Nucleus accumbens (tissue), 56 donors: ENCODE results near the gene GALR2.
"Not testable (repeated sequence)": the region's sequence is repeated elsewhere in the genome, so short reads cannot be mapped to it uniquely, and the experiment has no call there.

ENCODE experiments used
- DNase-seq, 56 donors: peaks; one replicate each; lab custom pipeline; 2025; lab: John Stamatoyannopoulos, UW

The GALR2 gene

DNA sequence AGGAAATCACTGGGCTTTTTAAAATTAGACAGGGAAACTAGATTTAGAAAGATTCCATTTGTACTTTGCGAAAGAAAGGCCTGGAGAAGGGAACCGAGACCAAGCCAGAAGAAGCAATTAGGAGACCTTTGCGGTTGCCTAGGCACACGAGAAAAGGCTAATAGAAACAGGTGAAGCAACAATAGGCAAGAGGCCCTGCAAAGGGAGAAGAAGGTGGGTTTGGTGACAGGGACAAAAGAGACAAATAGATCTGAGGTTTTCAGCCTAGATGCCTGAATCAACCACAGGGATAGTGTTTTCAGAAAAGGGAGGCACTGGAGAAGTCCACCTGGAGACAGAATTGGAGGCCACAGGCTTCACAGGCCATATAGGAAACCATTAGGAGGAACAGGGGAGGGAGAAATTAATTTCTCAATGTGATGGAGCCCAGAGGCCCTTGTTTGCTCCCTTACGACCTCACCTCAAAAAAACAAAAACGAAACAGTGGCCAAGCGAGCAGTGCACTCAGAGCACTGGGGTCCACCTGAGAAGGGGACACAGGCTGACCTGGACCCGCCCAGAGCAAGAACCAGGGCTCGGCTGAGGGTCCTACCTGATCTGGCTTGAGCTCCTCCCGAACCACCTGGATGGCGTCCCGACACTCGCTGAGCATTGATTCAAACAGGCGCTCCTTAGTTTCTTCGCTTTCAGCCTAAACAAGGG lies 24.6 kb upstream of the GALR2 start:
- no peak for DNase-seq

DNA sequence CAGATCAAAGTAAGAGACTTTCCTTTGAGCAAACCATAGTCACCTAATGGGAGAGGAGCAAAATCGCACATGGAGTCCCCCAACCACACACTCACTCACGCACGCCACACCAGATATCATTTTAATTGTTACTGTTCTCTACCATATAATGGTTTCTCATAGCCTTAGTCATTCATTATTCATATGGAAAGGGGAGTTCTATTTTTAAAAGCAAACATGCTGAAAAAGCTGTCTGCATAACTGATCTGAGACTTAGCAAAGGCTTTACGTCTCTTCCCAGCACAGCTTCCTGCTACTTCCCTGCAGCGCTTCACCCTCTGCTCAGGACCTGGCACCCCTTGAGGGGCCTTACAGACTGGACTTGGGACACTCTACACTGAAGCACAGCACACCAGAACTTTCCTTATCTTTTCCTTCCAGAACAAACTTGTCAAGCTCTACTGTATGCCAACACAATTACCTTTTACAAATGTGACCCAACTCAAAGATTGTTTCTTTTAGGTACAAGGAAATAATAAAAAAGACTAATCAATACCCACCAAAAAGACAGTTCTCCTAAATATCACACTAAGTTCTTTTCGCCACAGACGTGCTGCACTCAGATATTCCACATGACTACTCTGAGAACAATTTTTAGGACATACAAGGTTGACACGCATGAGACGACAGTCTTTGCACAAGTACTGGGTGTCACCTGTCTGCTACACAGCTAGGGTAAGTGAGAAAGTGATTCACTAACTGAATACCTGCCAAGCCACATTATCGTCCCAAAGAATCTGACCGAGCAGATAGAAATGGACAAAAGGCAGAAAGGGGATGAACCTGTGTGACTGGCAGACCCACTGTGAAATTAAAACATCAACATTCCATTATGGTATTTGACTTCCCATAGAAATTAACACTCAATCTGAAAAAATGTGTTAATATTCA lies 23.8 kb upstream of the GALR2 start:
- no peak for DNase-seq

- DNase-seq: no peak
These were observed 23.0 kb upstream of the GALR2 start for GRCh38 chr17:76051561-76051960.

GRCh38 chr17:76053246-76054111 lies 21.1 kb upstream of the GALR2 start:
- DNase-seq: peak in 3 of 56 donors; percentile 7 to 48 (median 7)

DNA sequence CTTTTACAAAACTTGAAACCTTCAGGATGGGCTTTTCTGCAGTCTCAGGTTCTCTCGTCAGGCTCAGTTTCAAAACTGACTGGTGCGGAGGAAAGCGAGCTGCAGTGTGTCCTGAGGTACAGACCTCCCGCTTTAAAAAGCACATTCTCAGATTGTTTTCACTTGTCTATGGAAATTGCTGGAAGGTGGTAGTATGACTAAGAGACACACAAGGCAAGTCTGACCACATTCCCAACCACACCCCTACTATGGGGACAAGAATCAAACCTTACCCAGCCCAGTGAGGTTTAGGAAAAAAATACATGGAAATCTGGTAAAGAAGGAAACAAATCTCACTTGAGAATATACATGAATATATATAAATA lies 20.5 kb upstream of the GALR2 start:
- no peak for DNase-seq

GRCh38 chr17:76056882-76057281 lies 17.7 kb upstream of the GALR2 start:
- DNase-seq: no peak

- DNase-seq: not testable (repeated sequence)
These were observed 16.3 kb upstream of the GALR2 start for GRCh38 chr17:76058264-76058663.

DNA sequence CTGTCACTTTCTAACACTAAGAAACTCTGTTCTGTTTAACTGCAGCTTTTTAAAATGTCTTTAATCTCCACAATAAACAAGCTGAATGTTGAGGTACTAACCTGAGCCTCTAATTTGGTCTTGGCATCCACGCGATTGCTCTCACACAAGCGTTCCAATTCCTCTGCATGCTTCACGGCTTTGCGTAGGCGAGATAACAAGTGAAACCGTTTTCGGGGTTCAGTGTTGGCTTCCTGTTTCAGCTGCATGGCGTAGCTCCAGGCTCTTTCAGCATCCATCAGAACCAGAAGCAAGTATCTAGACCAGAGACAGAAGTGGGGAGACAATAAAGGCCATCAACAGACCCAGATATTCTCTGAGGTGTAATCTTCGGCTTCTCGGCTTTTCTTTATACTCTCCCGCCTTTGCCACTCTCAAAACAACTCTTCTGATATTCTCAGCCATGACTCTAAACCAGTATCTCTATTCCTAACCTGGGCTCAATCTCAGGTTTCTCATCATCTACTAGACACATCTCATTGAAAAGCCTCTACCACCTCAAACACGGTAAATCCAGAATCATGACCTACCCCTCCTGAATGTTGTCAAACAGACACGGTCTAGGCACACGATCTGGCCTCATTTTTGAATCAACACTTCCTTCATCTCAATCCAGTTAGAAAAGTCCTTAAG lies 10.6 kb upstream of the GALR2 start:
- no peak for DNase-seq

DNA sequence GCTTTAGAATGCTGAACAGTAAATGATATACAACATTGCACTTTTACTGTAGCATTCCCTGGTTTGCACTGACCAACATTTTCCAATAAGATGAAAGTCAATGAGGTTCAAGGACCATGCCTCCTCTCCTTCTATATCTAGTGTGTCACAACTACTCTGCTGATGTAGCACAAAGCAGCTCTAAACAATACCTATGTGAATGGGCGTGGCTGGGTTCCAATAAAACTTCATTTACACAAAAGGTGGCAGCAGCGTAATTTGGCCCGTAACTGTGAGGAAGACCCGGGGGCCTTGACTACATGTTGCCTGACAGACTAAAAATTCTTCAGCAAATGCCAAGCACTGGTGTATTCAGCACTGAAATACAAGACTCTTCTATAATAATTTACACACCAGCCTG lies 8.8 kb upstream of the GALR2 start:
- DNase-seq: no peak

DNA sequence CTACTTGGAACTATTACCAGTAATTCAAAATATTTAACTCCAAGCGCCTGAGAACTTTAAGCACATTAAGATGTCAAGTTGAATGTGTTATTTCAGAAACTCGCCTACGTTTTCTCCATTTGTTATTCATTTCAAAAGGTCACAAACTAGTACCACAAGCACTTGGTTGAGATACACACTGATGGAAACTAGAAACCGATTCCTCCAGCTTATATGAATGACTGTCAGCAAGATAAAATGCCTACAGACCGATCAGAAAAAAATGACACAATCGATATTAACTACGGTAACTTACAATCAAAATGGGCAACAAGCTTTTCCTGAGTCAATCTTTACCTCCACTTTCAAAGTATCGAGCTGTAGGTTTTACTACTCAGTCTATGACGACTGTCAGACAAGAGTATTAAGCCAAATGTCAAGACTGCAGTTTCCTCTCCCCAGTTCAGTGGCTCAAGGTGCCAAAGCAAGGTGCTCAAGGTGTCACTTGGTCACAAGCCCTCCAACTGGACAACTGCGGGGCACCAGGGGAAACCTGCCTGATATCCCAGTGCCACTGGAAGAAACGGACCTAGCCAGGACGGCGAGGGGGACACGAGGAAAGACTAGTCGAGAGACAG lies 2.9 kb upstream of the GALR2 start:
- DNase-seq: no peak

DNA sequence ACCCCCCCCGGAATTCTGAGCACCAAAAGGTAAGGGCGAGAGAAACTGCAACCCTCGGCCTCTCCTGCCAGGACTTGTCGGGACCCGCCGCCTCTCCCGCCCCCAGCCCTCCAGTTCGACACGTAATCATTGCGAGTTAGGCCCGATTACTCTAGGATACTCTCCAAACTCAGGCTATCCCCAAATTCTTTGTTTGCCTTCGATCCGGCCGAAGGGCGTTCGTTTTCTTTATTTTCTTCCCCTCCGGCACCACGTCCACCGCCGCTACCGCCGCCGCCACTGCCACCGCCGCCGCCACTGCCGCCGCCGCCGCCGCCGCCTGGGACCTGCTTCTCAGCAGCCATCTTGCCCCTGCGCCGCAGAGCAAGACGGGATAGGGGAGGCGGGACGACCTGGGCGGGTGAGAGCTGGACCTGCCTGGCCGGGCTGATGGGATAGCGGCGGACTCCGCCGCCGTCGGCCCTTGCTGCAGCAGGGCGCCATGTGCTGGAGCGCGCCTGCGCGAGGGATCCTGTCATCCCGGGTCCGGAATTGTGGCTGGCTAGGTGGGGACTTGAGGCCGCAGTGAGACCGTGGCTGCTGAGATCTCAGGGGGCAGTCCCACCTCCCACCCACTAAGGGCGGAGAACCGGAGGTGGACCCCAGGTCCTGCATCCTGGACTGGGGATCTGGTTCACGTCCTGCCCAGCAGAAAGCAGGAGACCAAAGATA lies 2.3 kb upstream of the GALR2 start, which contains the start of gene SRP68:
TSS of gene SRP68 (minus strand) at position 370 of the 711 bp plus-strand sequence. CDS start at position 344, 26 bp downstream.
- peak; percentile 20 to 97 (median 92) for DNase-seq

DNA sequence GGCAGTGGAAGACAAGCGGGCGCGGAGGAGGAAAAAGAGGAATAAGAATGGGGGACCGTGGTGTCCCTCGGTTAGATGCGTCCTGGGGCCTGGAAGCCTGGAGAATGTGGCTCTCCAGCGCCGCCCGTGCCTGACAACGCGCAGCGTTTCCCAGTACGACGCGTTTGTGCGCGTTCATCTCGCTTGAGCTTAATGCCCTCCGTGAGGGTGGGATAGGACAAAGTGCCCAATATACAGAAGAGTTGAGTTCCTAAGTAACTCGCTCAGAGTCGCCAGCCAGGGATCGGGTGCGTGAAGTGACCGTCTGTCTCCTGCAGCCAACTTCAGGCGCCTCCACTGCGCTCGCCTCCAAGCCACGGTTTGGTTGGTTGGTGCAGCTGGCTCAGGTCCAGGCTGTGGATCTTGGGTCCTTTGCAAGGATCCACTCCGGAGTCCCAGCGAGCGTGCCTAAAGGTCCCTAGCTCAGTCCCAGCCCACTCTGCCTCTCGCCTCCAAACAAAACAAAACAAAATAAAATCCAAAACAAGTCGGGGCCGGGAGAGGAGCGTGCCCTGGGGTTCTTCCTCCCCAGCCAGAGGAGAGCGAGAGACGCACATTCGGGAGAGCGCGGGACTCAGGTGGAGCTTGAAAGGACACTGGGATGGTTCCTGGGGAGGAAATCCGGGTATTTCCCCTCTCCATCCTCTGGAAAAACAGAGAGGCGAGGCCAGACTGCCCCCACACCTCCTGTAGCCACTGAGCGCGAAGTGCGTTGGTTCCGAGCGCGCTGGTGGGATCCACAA lies 974 bp downstream of the GALR2 start:
- DNase-seq: no peak

GRCh38 chr17:76076146-76076764 lies 1.7 kb downstream of the GALR2 start:
- no peak for DNase-seq

DNA sequence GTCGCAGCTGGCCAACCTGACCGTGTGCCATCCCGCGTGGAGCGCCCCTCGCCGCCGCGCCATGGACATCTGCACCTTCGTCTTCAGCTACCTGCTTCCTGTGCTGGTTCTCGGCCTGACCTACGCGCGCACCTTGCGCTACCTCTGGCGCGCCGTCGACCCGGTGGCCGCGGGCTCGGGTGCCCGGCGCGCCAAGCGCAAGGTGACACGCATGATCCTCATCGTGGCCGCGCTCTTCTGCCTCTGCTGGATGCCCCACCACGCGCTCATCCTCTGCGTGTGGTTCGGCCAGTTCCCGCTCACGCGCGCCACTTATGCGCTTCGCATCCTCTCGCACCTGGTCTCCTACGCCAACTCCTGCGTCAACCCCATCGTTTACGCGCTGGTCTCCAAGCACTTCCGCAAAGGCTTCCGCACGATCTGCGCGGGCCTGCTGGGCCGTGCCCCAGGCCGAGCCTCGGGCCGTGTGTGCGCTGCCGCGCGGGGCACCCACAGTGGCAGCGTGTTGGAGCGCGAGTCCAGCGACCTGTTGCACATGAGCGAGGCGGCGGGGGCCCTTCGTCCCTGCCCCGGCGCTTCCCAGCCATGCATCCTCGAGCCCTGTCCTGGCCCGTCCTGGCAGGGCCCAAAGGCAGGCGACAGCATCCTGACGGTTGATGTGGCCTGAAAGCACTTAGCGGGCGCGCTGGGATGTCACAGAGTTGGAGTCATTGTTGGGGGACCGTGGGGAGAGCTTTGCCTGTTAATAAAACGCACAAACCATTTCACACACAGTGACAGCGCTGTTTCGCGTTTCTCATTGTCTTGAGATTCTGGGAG lies 2.4 kb downstream of the GALR2 start:
- no peak for DNase-seq

DNA sequence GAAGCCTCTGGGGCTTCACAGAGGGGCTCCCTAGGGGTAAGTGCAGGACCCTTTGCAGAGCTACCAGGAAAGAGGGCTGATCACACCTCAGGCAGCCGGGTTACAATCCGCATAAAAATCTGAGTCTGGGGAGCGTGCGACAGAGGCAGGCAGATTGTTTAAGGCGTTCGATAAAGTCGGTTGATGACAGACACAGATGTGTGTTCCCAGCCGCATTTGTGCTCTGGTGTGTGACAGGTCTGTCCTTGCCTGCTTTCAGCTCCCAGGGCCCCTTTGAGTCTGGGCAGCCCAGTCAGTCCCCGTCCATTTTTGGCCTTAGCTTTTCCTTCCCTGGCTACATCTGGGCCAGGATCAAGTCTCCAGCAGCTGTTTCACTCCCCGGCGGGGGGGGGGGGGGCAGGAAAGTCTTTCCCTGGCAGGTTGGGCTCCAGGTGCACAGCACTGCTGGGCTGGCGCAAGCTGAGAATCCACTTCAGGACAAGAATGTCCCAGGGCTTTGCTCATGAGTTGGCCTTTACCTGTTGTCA lies 3.1 kb downstream of the GALR2 start:
- no peak for DNase-seq

- not testable (repeated sequence) for DNase-seq
These were observed 3.8 kb downstream of the GALR2 start for GRCh38 chr17:76078370-76078769.
